Activated naive CD4-positive, alpha-beta T cell treated with anti-CD3 and anti-CD28 coated beads, Interleukin-2, amount 10 ng/mL, durations not matched to agents 7 days and 5 days (primary cell): ENCODE data around the gene CD69.
"Not testable (repeated sequence)": the region's sequence is repeated elsewhere in the genome, so short reads cannot be mapped to it uniquely, and the experiment has no call there.

Experiments used
- CTCF ChIA-PET: fragments of 350-600 bp; sonication (Branson Sonifier 250); formaldehyde crosslinking; loops from one replicate; lab custom pipeline; 2021; ENCODE audit warnings: antibody characterized with exemption; lab: Charles Lee
- DNase-seq: peaks from one replicate; pipeline ENCODE4 v3.0.0-alpha.2; 2020
- H3K27ac Mint-ChIP-seq: one replicate; pipeline ENCODE4 v1.8.0; 2021; ENCODE audit warnings: mild to moderate bottlenecking, moderate library complexity, mixed read lengths
- H3K27me3 Mint-ChIP-seq: one replicate; pipeline ENCODE4 v1.8.0; 2021; ENCODE audit warnings: mild to moderate bottlenecking, mixed read lengths
- H3K36me3 Mint-ChIP-seq: one replicate; pipeline ENCODE4 v1.8.0; 2021; ENCODE audit warnings: mixed read lengths
- H3K4me1 Mint-ChIP-seq: one replicate; pipeline ENCODE4 v1.8.0; 2021; ENCODE audit warnings: mixed read lengths
- H3K4me3 Mint-ChIP-seq: one replicate; pipeline ENCODE4 v1.8.0; 2021; ENCODE audit warnings: mild to moderate bottlenecking, moderate library complexity, mixed read lengths
- H3K9me3 Mint-ChIP-seq: one replicate; pipeline ENCODE4 v1.8.0; 2021; ENCODE audit warnings: mixed read lengths

The CD69 gene

GRCh38 chr12:9752145-9752933 lies 8.4 kb downstream of the CD69 start:
- CTCF ChIA-PET, result interaction anchor here (2.0 to 23.1 kb wide), 8 partner anchors 9 to 387 kb away, joined by 5 to 657 read pairs (median 22); partner anchors contain the start of gene CD69
- Mint-ChIP-seq H3K27me3 (peaks cover under 1% of the 10 kb centered on the region), H3K4me1 (peaks cover 63% of the 10 kb centered on the region), H3K27ac (peak overlapping the region; percentile 94), H3K9me3 (no peaks in the 10 kb centered on the region), H3K4me3 (peak overlapping the region; percentile 80), H3K36me3 (peaks cover 53% of the 10 kb centered on the region)
- DNase-seq, result no peak

GRCh38 chr12:9751204-9752144 lies 9.2 kb downstream of the CD69 start:
- H3K4me1 Mint-ChIP-seq, result peaks cover 69% of the 10 kb centered on the region
- H3K9me3 Mint-ChIP-seq, result no peaks in the 10 kb centered on the region
- DNase-seq, result peak; percentile 53
- H3K36me3 Mint-ChIP-seq, result peaks cover 46% of the 10 kb centered on the region
- peaks cover 4% of the 10 kb centered on the region for H3K27me3 Mint-ChIP-seq
- peak overlapping the region; percentile 80 for H3K4me3 Mint-ChIP-seq
- H3K27ac Mint-ChIP-seq, result peak overlapping the region; percentile 94
- CTCF ChIA-PET, result interaction anchor here (0.8 to 23.1 kb wide), 27 partner anchors 7 to 391 kb away, joined by 3 to 657 read pairs (median 7); partner anchors contain the start of genes CD69 and CLEC2B

- no peaks in the 10 kb centered on the region for H3K9me3 Mint-ChIP-seq
- CTCF ChIA-PET, result interaction anchor here (0.7 to 23.1 kb wide), 41 partner anchors 8 to 811 kb away, joined by 3 to 657 read pairs (median 5); partner anchors contain the start of genes CD69, CLEC12B, CLEC2B and CLEC7A
- DNase-seq, result peak; percentile 62
- peak overlapping the region; percentile 48 for H3K4me3 Mint-ChIP-seq
- H3K4me1 Mint-ChIP-seq, result peaks cover 65% of the 10 kb centered on the region
- peaks cover 37% of the 10 kb centered on the region for H3K36me3 Mint-ChIP-seq
- peak overlapping the region; percentile 94 for H3K27ac Mint-ChIP-seq
- peaks cover 4% of the 10 kb centered on the region for H3K27me3 Mint-ChIP-seq
Observed at GRCh38 chr12:9750276-9751203, 10.2 kb downstream of the CD69 start.

- Mint-ChIP-seq H3K4me3 (no peak overlapping the region), H3K27ac (no peak overlapping the region), H3K36me3 (peaks cover 32% of the 10 kb centered on the region), H3K27me3 (peaks cover 7% of the 10 kb centered on the region), H3K9me3 (no peaks in the 10 kb centered on the region), H3K4me1 (peaks cover 64% of the 10 kb centered on the region)
- CTCF ChIA-PET, result interaction anchor here (0.8 to 23.1 kb wide), 32 partner anchors 9 to 812 kb away, joined by 3 to 657 read pairs (median 7); partner anchors contain the start of genes CD69, CLEC12B, CLEC2B and CLEC7A
- no peak for DNase-seq
Observed at GRCh38 chr12:9749640-9750039, 11.1 kb downstream of the CD69 start.

- peaks cover 7% of the 10 kb centered on the region for H3K27me3 Mint-ChIP-seq
- no peak for DNase-seq
- H3K27ac Mint-ChIP-seq, result no peak overlapping the region
- no peak overlapping the region for H3K4me3 Mint-ChIP-seq
- CTCF ChIA-PET, result interaction anchor here (0.8 to 23.1 kb wide), 3 partner anchors 54 to 385 kb away, joined by 3 to 657 read pairs (median 3); partner anchors contain the start of gene CLEC7A
- H3K36me3 Mint-ChIP-seq, result peaks cover 10% of the 10 kb centered on the region
- peaks cover 2% of the 10 kb centered on the region for H3K9me3 Mint-ChIP-seq
- H3K4me1 Mint-ChIP-seq, result peaks cover 70% of the 10 kb centered on the region
Observed at GRCh38 chr12:9745199-9745598, 15.5 kb downstream of the CD69 start.

DNA sequence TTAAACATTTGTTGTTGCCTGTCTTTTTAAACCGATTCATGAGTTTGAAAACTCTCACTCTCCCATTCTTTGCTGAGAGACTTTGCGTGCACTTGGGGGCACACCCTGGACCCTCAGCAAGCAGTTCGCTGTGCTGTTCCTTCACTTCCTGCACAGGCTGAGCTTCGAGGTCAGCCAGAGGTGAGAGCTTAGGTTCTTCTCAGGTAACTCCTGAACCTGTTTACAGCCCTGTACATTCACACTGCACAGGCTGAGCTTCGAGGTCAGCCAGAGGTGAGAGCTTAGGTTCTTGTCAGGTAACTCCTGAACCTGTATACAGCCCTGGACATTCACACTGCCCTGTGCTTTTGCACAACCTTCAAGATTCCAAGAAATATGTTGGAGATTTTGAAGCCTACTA lies 18.0 kb downstream of the CD69 start:
- Mint-ChIP-seq H3K9me3 (peaks cover 13% of the 10 kb centered on the region), H3K27ac (peak overlapping the region; percentile 100), H3K27me3 (peaks cover 7% of the 10 kb centered on the region), H3K36me3 (peaks cover 22% of the 10 kb centered on the region), H3K4me1 (peaks cover 74% of the 10 kb centered on the region), H3K4me3 (peak overlapping the region; percentile 88)
- DNase-seq, result peak; percentile 70
- CTCF ChIA-PET, result interaction anchor here (0.5 to 23.1 kb wide), 36 partner anchors 9 to 460 kb away, joined by 3 to 657 read pairs (median 5); partner anchors contain the start of genes CD69, CLEC2D and CLECL1

GRCh38 chr12:9741726-9742125 lies 19.0 kb downstream of the CD69 start:
- CTCF ChIA-PET, result interaction anchor here (1.2 to 23.1 kb wide), 10 partner anchors 10 to 410 kb away, joined by 5 to 657 read pairs (median 8); partner anchors contain the start of gene CLEC2D
- Mint-ChIP-seq H3K27ac (peak overlapping the region; percentile 100), H3K36me3 (peaks cover 22% of the 10 kb centered on the region), H3K9me3 (peaks cover 13% of the 10 kb centered on the region), H3K4me3 (peak overlapping the region; percentile 88), H3K27me3 (peaks cover 4% of the 10 kb centered on the region), H3K4me1 (peaks cover 75% of the 10 kb centered on the region)
- DNase-seq, result peak; percentile 89

DNA sequence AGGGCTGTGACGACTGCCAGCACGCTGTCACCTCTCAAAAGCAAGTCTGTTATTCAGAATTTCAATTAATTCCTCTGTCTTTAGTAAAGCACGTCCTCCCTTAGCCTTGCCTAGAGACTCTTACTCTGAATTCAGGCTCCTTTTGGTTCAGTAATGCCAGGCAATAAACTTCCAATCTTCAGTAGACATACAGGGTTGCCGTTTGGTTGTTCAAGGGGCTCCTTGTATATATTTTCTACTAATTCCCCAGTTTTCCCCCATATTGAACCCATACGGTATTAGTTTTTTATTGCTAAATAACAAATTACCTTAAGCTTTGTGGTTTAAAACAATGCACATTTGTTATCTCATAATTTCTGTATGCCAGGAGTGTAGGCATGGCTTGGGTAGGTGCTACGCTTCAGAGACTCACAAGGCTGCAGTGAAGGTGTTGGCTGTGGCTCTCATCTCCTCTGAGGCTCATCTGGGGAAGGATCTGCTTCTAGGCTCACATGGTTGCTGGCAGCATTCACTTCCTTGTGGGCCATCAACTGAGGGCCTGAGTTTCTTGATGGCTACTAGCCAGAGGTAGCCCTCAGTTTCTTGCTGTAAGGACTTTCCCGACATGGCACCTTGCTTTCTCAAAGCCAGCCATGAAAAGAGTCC lies 20.5 kb downstream of the CD69 start:
- Mint-ChIP-seq H3K4me1 (peaks cover 83% of the 10 kb centered on the region), H3K9me3 (peaks cover 13% of the 10 kb centered on the region), H3K36me3 (peaks cover 26% of the 10 kb centered on the region), H3K4me3 (peak overlapping the region; percentile 66), H3K27ac (peak overlapping the region; percentile 90), H3K27me3 (peaks cover 2% of the 10 kb centered on the region)
- CTCF ChIA-PET, result interaction anchor here (23.1 kb wide), 1 partner anchor 59 kb away, joined by 657 read pairs; no protein-coding TSS in a partner anchor
- peak; percentile 52 for DNase-seq

GRCh38 chr12:9739404-9740105 lies 21.1 kb downstream of the CD69 start:
- Mint-ChIP-seq H3K4me3 (peak overlapping the region; percentile 66), H3K27ac (peak overlapping the region; percentile 96), H3K9me3 (peaks cover 13% of the 10 kb centered on the region), H3K36me3 (peaks cover 23% of the 10 kb centered on the region), H3K4me1 (peaks cover 76% of the 10 kb centered on the region)
- DNase-seq, result peak; percentile 46
- CTCF ChIA-PET, H3K27me3 Mint-ChIP-seq: not testable (repeated sequence)

GRCh38 chr12:9738905-9739304 lies 21.8 kb downstream of the CD69 start:
- CTCF ChIA-PET, H3K27me3 Mint-ChIP-seq, DNase-seq: not testable (repeated sequence)
- Mint-ChIP-seq H3K27ac (peak overlapping the region; percentile 96), H3K36me3 (peaks cover 23% of the 10 kb centered on the region), H3K4me3 (peak overlapping the region; percentile 61), H3K9me3 (peaks cover 13% of the 10 kb centered on the region), H3K4me1 (peaks cover 73% of the 10 kb centered on the region)

GRCh38 chr12:9736936-9737705 lies 23.6 kb downstream of the CD69 start:
- CTCF ChIA-PET, result no interaction called here
- DNase-seq, result no peak
- Mint-ChIP-seq H3K4me3 (peak overlapping the region; percentile 51), H3K9me3 (peaks cover 13% of the 10 kb centered on the region), H3K36me3 (peaks cover 32% of the 10 kb centered on the region), H3K4me1 (peaks cover 70% of the 10 kb centered on the region), H3K27ac (peak overlapping the region; percentile 96), H3K27me3 (no peaks in the 10 kb centered on the region)
